Pulmonary artery endothelial cell (primary cell): Measurements from ENCODE around the gene ABAT. TPM values are rescaled to one million over a fixed set of nuclear protein-coding genes. Genes with fewer than 3 reads are reported as not detected.
A peak's percentile ranks its signal among the peaks of the same experiment; 100 is the strongest.

Experiments
- DNase-seq: peaks from one replicate; pipeline ENCODE4 v3.0.0-alpha.2; 2011; ENCODE audit warnings: low read depth, low spot score
- total RNA-seq: library from RNA; depleted of rRNA; stranded (reverse); fragments of >200 nt; gene quantifications from 2 replicates; pipeline ENCODE4 v1.2.3, GENCODE V29; 2014

The ABAT gene
- total RNA-seq, 1 donor from 2014 or later = 1.3 TPM

- no peak for DNase-seq
Measured at GRCh38 chr16:8816967-8817655, 142.7 kb downstream of the ABAT start.

GRCh38 chr16:8818504-8819270 is 144.3 kb downstream of the ABAT start:
- DNase-seq = no peak

- no peak for DNase-seq
Measured at GRCh38 chr16:8819411-8820034, 145.1 kb downstream of the ABAT start.

- DNase-seq = no peak
Measured at GRCh38 chr16:8822403-8822802, 148.0 kb downstream of the ABAT start.

- no peak for DNase-seq
Measured at GRCh38 chr16:8826278-8826879, 152.0 kb downstream of the ABAT start.

GRCh38 chr16:8828541-8829165 is 154.2 kb downstream of the ABAT start:
- DNase-seq = peak; percentile 36

GRCh38 chr16:8831450-8831849 is 157.0 kb downstream of the ABAT start:
- no peak for DNase-seq

- DNase-seq = no peak
Measured at GRCh38 chr16:8831871-8832716, 157.7 kb downstream of the ABAT start.

- DNase-seq = no peak
Measured at GRCh38 chr16:8832717-8833105, 158.3 kb downstream of the ABAT start.

Other genes starting within 250 kb of the ABAT start
- not detected in 2 replicates for gene TMEM114, start 84.1 kb upstream of the ABAT start, total RNA-seq
- 21.8 and 28.1 TPM in 2 replicates for gene METTL22, start 52.9 kb upstream of the ABAT start, total RNA-seq
- gene TMEM186, start 123.0 kb downstream of the ABAT start, total RNA-seq = 6.5 and 6.7 TPM in 2 replicates
- gene PMM2, start 123.2 kb downstream of the ABAT start, total RNA-seq = 21.6 and 31.1 TPM in 2 replicates
- gene CARHSP1, start 194.4 kb downstream of the ABAT start, total RNA-seq = 140 and 155 TPM in 2 replicates
- not detected in 2 replicates for gene LITAFD, start 207.7 kb downstream of the ABAT start, total RNA-seq